ENCODE data around the gene CRB2. TPM values are rescaled to one million over a fixed set of nuclear protein-coding genes. Genes with fewer than 3 reads are reported as not detected.

Gene CRB2
- total RNA-seq, 2 donors from 2014 or later: 0.06 to 0.45 TPM

DNA sequence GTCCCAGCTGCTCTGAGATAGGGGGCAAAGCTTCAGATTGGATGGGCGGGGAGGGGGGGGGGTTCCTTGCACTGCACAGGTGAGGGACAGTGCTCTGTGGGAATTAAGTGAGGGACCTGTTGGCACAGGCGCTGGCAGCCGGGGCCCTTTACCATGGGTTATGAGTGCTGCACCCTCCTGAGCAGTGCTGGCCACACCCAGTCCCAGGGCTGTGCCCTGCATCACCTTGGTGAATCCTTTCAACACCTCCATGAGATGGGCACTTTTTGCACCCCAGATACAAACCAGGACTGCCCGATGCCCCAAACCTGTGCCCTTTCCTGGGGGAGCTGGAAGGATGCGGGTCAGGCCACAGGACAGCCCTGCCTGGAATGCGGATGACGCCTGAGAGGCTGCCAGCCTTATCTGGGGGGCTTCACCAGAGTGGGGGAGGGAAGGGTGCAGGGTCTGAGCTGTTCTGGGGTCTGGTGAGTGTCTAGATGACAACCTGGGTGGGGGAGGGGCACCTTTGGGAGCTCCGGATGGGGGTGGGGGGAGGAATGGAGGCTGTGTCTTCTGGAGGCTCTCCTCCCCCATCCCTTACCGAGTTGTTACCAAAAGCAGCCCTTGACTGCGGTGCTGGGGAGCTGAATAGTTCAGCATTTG is 5.2 kb downstream of the CRB2 start:
- H3K27ac Mint-ChIP-seq: no peak overlapping the region
- H3K4me3 Mint-ChIP-seq: no peak overlapping the region
- H3K9me3 Mint-ChIP-seq: no peaks in the 10 kb centered on the region
- H3K36me3 Mint-ChIP-seq (ENCODE audit: low read depth): no peaks in the 10 kb centered on the region
- H3K27me3 Mint-ChIP-seq: peaks cover 7% of the 10 kb centered on the region
- no peak for ATAC-seq (replicated peaks)
- peaks cover 12% of the 10 kb centered on the region for H3K4me1 Mint-ChIP-seq

DNA sequence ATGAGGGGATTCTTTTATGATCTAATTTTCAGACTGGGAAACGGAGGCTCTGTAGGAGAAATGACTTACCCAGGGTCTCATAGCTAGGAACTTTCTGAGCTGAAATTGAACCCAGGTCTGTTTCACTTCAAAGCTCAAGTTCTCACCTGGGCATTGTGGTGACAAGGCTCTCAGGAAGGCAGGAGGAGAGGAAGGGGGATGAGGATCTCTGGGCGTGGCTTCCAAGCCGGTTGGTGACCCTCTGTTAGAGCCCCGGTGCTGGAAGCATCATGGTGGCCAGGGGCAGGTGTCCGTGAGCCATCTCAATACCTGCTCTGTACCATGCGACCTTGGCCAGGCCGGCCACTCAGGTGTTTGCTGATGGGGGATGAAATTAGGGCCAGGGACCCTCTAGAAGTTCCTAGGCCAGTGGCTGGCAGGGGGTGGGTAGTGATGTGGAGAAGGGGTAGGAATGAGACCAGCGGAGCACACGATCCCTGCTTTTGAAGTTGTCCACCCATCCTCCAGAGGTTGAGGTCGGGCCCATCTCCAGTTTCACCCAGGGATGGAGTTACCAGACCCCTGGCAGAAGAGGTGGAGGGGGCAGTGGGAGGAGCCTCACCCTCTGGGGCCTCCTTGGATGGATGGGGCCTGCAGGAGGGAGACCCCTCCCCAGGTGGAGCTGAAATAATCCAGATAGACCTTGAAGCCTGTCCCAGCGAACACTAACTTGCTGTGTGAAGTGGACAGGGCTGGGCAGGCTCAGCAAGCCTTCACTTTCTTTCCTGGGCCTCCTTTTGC is 5.9 kb downstream of the CRB2 start:
- H3K4me3 Mint-ChIP-seq: no peak overlapping the region
- H3K27me3 Mint-ChIP-seq: peaks cover 7% of the 10 kb centered on the region
- no peaks in the 10 kb centered on the region for H3K36me3 Mint-ChIP-seq (ENCODE audit: low read depth)
- no peak overlapping the region for H3K27ac Mint-ChIP-seq
- ATAC-seq (replicated peaks): no peak
- H3K9me3 Mint-ChIP-seq: no peaks in the 10 kb centered on the region
- peaks cover 12% of the 10 kb centered on the region for H3K4me1 Mint-ChIP-seq

DNA sequence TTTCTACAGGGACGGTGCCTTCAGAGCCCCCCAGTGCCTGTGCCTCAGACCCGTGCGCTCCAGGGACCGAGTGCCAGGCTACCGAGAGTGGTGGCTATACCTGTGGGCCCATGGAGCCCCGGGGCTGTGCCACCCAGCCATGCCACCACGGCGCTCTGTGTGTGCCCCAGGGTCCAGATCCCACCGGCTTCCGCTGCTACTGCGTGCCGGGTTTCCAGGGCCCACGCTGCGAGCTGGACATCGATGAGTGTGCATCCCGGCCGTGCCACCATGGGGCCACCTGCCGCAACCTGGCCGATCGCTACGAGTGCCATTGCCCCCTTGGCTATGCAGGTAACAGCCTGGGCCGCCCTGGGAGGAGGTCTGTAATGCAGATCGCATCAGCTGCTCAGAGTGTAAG is 6.9 kb downstream of the CRB2 start:
- Mint-ChIP-seq H3K4me3 (no peak overlapping the region), H3K27me3 (peaks cover 7% of the 10 kb centered on the region), H3K27ac (no peak overlapping the region), H3K4me1 (peaks cover 12% of the 10 kb centered on the region), H3K36me3 (ENCODE audit: low read depth) (no peaks in the 10 kb centered on the region), H3K9me3 (no peaks in the 10 kb centered on the region)
- ATAC-seq (replicated peaks): no peak

GRCh38 chr9:123364241-123364824 is 8.3 kb downstream of the CRB2 start:
- Mint-ChIP-seq H3K36me3 (ENCODE audit: low read depth) (no peaks in the 10 kb centered on the region), H3K27me3 (peaks cover 9% of the 10 kb centered on the region), H3K4me3 (no peak overlapping the region), H3K27ac (no peak overlapping the region), H3K9me3 (no peaks in the 10 kb centered on the region), H3K4me1 (peaks cover 11% of the 10 kb centered on the region)
- peak; percentile 54 for ATAC-seq (replicated peaks)

GRCh38 chr9:123365287-123365880 is 9.4 kb downstream of the CRB2 start:
- Mint-ChIP-seq H3K4me1 (peaks cover 5% of the 10 kb centered on the region), H3K36me3 (ENCODE audit: low read depth) (no peaks in the 10 kb centered on the region), H3K27ac (no peak overlapping the region), H3K9me3 (no peaks in the 10 kb centered on the region), H3K4me3 (no peak overlapping the region), H3K27me3 (peaks cover 14% of the 10 kb centered on the region)
- ATAC-seq (replicated peaks): no peak

DNA sequence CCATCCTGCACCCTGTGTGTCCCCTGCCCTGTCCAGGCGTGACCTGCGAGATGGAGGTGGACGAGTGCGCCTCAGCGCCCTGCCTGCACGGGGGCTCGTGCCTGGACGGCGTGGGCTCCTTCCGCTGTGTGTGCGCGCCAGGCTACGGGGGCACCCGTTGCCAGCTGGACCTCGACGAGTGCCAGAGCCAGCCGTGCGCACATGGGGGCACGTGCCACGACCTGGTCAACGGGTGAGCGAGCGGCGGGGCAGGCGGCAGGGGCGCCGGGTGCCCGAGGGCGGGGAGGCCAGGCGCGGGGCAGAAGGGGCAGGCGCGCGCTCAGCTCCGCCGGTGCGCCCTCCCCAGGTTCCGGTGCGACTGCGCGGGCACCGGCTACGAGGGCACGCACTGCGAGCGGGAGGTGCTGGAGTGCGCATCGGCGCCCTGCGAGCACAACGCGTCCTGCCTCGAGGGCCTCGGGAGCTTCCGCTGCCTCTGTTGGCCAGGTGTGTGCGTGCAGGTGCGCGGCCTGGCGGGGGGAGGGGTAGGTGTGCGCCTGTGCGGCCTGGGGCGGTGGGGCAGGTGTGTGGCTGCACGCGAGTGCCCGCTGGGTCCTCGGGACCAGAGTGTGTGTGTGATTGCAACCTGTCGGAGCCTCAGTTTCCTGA is 10.0 kb downstream of the CRB2 start:
- peaks cover 14% of the 10 kb centered on the region for H3K27me3 Mint-ChIP-seq
- no peak for ATAC-seq (replicated peaks)

DNA sequence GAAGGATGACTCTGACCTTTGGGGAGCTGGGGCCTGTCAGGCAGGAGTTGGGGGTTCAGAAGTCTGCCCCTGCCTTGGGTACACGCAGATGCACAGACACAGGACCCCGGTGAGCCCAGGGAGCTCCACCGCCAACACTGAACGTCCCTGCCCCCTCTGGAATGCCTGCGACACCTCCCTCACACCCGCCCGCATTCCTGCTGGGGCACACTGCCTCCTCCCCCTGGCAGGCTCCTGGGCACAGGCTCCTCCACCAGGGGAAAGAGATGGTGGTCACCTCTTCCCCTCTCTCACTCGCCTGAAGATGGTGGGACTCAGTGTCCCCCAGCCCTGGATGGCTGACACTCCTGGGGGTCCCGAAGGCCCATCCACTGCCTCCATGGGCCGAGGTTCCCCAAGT is 12.0 kb downstream of the CRB2 start:
- Mint-ChIP-seq H3K27me3 (peaks cover 28% of the 10 kb centered on the region), H3K9me3 (no peaks in the 10 kb centered on the region), H3K27ac (no peak overlapping the region), H3K4me3 (no peak overlapping the region), H3K4me1 (peaks cover 9% of the 10 kb centered on the region), H3K36me3 (ENCODE audit: low read depth) (peaks cover 6% of the 10 kb centered on the region)
- ATAC-seq (replicated peaks): no peak

More for the DNA sequence above, 10.0 kb downstream of the CRB2 start:
- no peaks in the 10 kb centered on the region for H3K36me3 Mint-ChIP-seq (ENCODE audit: low read depth)
- H3K4me1 Mint-ChIP-seq: peaks cover 5% of the 10 kb centered on the region
- H3K27ac Mint-ChIP-seq: no peak overlapping the region
- H3K9me3 Mint-ChIP-seq: no peaks in the 10 kb centered on the region
- no peak overlapping the region for H3K4me3 Mint-ChIP-seq

- Mint-ChIP-seq H3K9me3 (no peaks in the 10 kb centered on the region), H3K4me1 (peaks cover 9% of the 10 kb centered on the region), H3K27ac (no peak overlapping the region), H3K4me3 (no peak overlapping the region), H3K27me3 (peaks cover 28% of the 10 kb centered on the region), H3K36me3 (ENCODE audit: low read depth) (peaks cover 6% of the 10 kb centered on the region)
- ATAC-seq (replicated peaks): no peak
These were observed 12.6 kb downstream of the CRB2 start for GRCh38 chr9:123368536-123369153.

DNA sequence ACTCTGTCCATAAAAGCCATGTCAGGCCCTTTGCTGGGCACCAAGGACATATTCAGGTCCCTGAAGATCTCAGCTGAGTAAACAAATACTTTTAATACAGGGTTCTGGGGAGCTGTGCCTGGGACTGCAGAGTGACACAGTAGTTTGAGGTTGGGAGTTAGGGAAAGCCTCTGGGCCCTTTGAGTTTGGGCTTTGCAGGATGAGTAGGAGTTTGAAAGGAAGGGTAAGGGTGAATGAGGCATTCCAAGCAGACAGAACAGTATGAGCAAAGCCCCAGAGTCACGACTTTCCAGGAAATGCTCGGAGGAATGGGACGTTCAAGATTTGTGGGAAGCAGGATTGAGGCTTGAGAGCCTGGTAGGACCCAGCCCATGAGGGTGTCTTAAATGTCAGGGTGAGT is 13.3 kb downstream of the CRB2 start:
- Mint-ChIP-seq H3K4me3 (no peak overlapping the region), H3K36me3 (ENCODE audit: low read depth) (peaks cover 6% of the 10 kb centered on the region), H3K9me3 (no peaks in the 10 kb centered on the region), H3K4me1 (peaks cover 4% of the 10 kb centered on the region), H3K27me3 (peaks cover 30% of the 10 kb centered on the region), H3K27ac (no peak overlapping the region)
- no peak for ATAC-seq (replicated peaks)

- H3K9me3 Mint-ChIP-seq: no peaks in the 10 kb centered on the region
- no peak overlapping the region for H3K27ac Mint-ChIP-seq
- no peak for ATAC-seq (replicated peaks)
- peaks cover 6% of the 10 kb centered on the region for H3K36me3 Mint-ChIP-seq (ENCODE audit: low read depth)
- peaks cover 30% of the 10 kb centered on the region for H3K27me3 Mint-ChIP-seq
- peaks cover 4% of the 10 kb centered on the region for H3K4me1 Mint-ChIP-seq
- H3K4me3 Mint-ChIP-seq: no peak overlapping the region
These were observed 14.1 kb downstream of the CRB2 start for GRCh38 chr9:123370108-123370507.

DNA sequence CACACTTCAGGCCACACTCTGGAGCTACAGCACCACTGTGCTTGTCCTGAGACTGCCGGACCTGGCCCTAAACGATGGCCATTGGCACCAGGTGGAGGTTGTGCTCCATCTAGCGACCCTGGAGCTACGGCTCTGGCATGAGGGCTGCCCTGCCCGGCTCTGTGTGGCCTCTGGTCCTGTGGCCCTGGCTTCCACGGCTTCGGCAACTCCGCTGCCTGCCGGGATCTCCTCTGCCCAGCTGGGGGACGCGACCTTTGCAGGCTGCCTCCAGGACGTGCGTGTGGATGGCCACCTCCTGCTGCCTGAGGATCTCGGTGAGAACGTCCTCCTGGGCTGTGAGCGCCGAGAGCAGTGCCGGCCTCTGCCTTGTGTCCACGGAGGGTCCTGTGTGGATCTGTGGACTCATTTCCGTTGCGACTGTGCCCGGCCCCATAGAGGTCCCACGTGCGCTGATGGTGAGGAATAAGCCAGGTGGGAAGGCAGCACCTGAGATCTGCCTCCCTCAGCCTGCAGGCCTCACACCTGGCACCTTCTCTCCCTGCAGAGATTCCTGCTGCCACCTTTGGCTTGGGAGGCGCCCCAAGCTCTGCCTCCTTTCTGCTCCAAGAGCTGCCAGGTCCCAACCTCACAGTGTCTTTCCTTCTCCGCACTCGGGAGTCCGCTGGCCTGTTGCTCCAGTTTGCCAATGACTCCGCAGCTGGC is 14.7 kb downstream of the CRB2 start:
- H3K9me3 Mint-ChIP-seq: no peaks in the 10 kb centered on the region
- no peak overlapping the region for H3K27ac Mint-ChIP-seq
- peaks cover 4% of the 10 kb centered on the region for H3K4me1 Mint-ChIP-seq
- H3K4me3 Mint-ChIP-seq: no peak overlapping the region
- H3K27me3 Mint-ChIP-seq: peaks cover 27% of the 10 kb centered on the region
- peaks cover 6% of the 10 kb centered on the region for H3K36me3 Mint-ChIP-seq (ENCODE audit: low read depth)
- no peak for ATAC-seq (replicated peaks)

- peaks cover 4% of the 10 kb centered on the region for H3K4me1 Mint-ChIP-seq
- H3K9me3 Mint-ChIP-seq: no peaks in the 10 kb centered on the region
- peaks cover 6% of the 10 kb centered on the region for H3K36me3 Mint-ChIP-seq (ENCODE audit: low read depth)
- ATAC-seq (replicated peaks): no peak
- H3K4me3 Mint-ChIP-seq: no peak overlapping the region
- no peak overlapping the region for H3K27ac Mint-ChIP-seq
- peaks cover 27% of the 10 kb centered on the region for H3K27me3 Mint-ChIP-seq
These were observed 15.2 kb downstream of the CRB2 start for GRCh38 chr9:123371228-123371584.

DNA sequence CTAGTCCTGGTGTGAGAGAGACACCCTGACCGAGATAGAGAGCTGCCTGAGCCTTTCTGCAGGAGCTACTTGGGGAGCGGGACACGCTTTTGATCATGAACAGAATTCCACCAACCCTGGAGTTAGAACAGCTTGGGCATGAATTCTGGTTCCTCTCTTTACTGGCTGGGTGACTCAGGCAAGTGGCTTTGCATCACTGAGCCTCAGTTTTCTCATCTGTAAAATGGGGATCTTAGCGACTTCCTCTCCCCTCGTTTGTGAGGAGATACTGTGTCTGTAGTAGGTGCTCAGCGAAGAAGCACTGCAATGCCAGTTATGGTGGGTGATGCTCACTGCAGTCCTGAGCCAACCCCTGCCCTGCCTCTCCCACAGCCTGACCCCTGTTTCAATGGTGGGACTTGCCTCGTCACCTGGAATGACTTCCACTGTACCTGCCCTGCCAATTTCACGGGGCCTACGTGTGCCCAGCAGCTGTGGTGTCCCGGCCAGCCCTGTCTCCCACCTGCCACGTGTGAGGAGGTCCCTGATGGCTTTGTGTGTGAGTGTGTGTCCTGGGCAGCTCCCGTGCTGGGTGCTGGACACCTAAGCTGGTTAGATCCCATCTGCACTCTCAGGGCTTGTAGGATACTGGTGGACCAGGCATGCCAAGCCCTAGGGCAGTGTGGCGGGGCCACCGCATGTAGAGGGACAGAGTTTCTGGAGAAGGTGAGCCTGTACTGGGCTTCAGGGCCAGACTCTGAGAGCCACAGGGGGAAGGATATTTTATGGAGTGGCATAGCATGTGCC is 16.0 kb downstream of the CRB2 start:
- H3K27me3 Mint-ChIP-seq: peaks cover 27% of the 10 kb centered on the region
- no peaks in the 10 kb centered on the region for H3K9me3 Mint-ChIP-seq
- H3K27ac Mint-ChIP-seq: no peak overlapping the region
- no peak for ATAC-seq (replicated peaks)
- no peak overlapping the region for H3K4me3 Mint-ChIP-seq
- H3K4me1 Mint-ChIP-seq: peaks cover 4% of the 10 kb centered on the region
- peaks cover 6% of the 10 kb centered on the region for H3K36me3 Mint-ChIP-seq (ENCODE audit: low read depth)
